Spleen (tissue), 7 donors: ENCODE results near the gene ZXDB.
"Not testable (repeated sequence)": the region's sequence is repeated elsewhere in the genome, so short reads cannot be mapped to it uniquely, and the experiment has no call there.

Experiments
- CTCF ChIP-seq, 11 experiments: fragments of 200-600 bp in 7 of 11; fragments of 450-650 bp in 4 of 11; sonication (generic) in 4 of 11; IDR thresholded peaks in 8 of 11; conservative IDR thresholded peaks in 3 of 11; 1 replicate in 7 of 11; 2 replicates in 4 of 11; pipeline versions ENCODE4 v1.4.0 to v1.8.0; 2016 to 2021; ENCODE audit warnings: antibody characterized with exemption in 11 of 11, inconsistent platforms in 4 of 11, mild to moderate bottlenecking in 1 of 11
- POLR2A ChIP-seq, 3 donors: fragments of 450-650 bp; IDR thresholded peaks; one replicate each; pipeline ENCODE4 v1.5.1; 2017; ENCODE audit warnings: antibody characterized with exemption in 3 of 3, mild to moderate bottlenecking in 1 of 3
- POLR2AphosphoS5 ChIP-seq, 3 donors: sonication (generic); formaldehyde crosslinking; IDR thresholded peaks; one replicate each; pipeline ENCODE4 v1.5.1; 2017; ENCODE audit warnings: antibody characterized with exemption in 3 of 3
- donor health status: DM: no; HTN: no; CAD: no; lungs with moderate emphysema.
- donor health status: DM: no; HTN: no; CAD: no.
- donor health status: DM: no; HTN: no; CAD: no.

- not testable (repeated sequence) for TF ChIP-seq POLR2AphosphoS5 (IDR thresholded peaks at IDR 0.05); POLR2A (IDR thresholded peaks at IDR 0.05); CTCF (IDR thresholded peaks at IDR 0.05 in 8 of 11, conservative IDR thresholded peaks at IDR 0.05 in 3 of 11)
These were observed 21.5 kb downstream of the ZXDB start for GRCh38 chrX:57613351-57613750.
